NCI-H748 treated with DMSO at 0.1 percent for 48 hours (cell line): ENCODE measurements around the gene KIF2C.
"Not testable (repeated sequence)": the region's sequence is repeated elsewhere in the genome, so short reads cannot be mapped to it uniquely, and the experiment has no call there.

Experiments used
- DNase-seq: peaks from one replicate; lab custom pipeline; 2025; lab: John Stamatoyannopoulos, UW

Gene KIF2C

GRCh38 chr1:44812822-44813543 is 73.3 kb downstream of the KIF2C start:
- no peak for DNase-seq

- DNase-seq: not testable (repeated sequence)
These were observed 76.3 kb downstream of the KIF2C start for GRCh38 chr1:44815926-44816325.

GRCh38 chr1:44817307-44817706 is 77.7 kb downstream of the KIF2C start:
- no peak for DNase-seq
